GM18951 (cell line): ENCODE measurements around the gene LYRM9.
"Not testable (repeated sequence)": the region's sequence is repeated elsewhere in the genome, so short reads cannot be mapped to it uniquely, and the experiment has no call there.

ENCODE experiments used
- POLR2A ChIP-seq: IDR thresholded peaks from 4 replicates; pipeline ENCODE4 v1.6.1; 2011; ENCODE audit warnings: mild to moderate bottlenecking; ENCODE audit not compliant: insufficient read length, insufficient read depth; ENCODE audit errors: extremely low read depth
- in situ Hi-C: fragments of 300-500 bp; cut with MboI; formaldehyde crosslinking; loops from one replicate; pipeline ENCODE4 v1.12.0; 2022; ENCODE audit warnings: low sequenced_read_pairs, mixed read lengths, inconsistent platforms; ENCODE audit not compliant: unreplicated experiment

Gene LYRM9

GRCh38 chr17:27919079-27919478 lies 25.9 kb upstream of the LYRM9 start:
- in situ Hi-C loops: no loop called here

GRCh38 chr17:27918498-27918897 lies 25.3 kb upstream of the LYRM9 start:
- in situ Hi-C loops: no loop called here
- TF ChIP-seq POLR2A: no peak

More at GRCh38 chr17:27919079-27919478, 25.9 kb upstream of the LYRM9 start:
- no peak for TF ChIP-seq POLR2A

DNA sequence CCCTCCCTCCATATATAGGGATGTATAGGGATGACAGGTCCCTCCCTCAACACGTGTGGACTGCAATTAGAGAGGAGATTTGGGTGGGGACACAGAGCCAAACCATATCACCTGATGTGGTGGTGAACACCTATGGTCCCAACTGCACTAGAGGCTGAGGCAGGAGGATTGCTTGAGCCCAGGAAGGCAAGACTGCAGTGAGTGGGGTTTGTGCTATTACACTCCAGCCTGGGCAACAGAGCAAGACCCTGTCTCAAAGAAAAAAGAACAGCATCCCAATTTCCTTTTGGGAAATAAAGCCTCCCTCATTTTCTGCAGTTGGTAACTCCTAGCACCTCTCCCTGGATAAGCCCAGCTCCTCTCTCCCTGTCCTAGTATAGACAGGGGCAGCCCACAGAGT lies 23.8 kb upstream of the LYRM9 start:
- in situ Hi-C loops: no loop called here
- no peak for TF ChIP-seq POLR2A

DNA sequence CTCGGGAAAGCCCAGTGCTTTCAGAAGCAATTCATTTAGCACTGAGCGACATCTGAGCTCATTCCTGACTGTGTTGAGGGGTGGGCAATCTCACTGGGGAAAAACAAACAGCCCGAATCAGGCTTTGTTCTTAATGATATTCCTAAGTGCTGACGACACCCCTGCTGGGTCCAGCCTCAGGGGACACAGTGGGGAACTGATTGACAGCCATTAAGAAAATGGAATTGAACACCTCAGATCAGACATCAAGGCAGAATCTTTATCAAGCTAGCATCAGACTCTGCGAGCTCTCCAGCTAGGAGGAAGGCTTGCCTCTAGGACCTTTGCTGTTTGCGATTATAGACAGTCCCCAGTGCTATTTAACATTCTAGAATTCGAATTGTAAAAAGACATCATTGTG lies 22.5 kb upstream of the LYRM9 start:
- TF ChIP-seq POLR2A: no peak
- in situ Hi-C loops: no loop called here

- in situ Hi-C loops: no loop called here
- no peak for TF ChIP-seq POLR2A
Observed at GRCh38 chr17:27914382-27914781, 21.2 kb upstream of the LYRM9 start.

DNA sequence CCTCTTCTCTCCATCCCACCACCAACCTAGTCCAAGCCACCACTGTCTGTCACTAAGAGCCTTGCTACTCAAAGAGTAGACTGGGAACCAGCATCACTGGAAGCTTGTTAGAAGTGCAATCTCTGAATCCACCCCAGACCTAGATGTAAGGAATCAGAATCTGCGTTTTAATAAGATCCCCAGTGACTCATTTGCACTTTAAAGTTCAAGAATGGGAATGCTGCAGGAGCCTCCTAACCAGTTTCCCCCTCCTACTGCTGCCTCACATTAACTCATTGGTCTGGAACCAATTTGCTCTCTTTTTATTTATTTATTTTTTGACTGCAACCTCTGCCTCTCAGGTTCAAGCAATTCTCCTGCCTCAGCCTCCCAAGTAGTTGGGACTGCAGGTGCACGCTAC lies 19.8 kb upstream of the LYRM9 start:
- TF ChIP-seq POLR2A: no peak
- in situ Hi-C loops: no loop called here

- in situ Hi-C loops: not testable (repeated sequence)
Observed at GRCh38 chr17:27912299-27912698, 19.1 kb upstream of the LYRM9 start.

DNA sequence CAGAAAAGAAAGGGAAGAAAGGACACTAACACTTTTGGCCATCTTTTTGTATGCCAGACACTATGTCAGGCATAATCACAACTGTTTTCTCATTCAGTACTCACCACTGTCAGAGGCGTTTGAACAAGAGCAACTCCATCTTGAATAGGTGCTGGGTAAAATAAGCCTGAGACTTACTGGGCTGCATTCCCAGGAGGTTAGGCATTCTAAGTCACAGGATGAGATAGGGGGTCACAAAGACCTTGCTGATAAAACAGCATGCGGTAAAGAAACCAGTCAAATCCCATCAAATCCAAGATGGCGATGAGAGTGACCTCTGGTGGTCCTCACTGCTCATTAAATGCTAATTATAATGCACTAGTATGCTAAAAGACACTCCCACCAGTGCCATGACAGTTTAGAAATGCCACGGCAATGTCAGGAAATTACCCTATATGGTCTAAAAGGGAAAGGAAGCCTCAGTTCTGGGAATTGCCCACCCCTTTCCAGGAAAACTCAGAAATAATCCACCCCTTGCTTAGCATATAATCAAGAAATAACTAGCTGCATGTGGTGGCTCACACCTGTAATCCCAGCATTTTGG lies 14.9 kb upstream of the LYRM9 start:
- in situ Hi-C loops: no loop called here
- no peak for TF ChIP-seq POLR2A

DNA sequence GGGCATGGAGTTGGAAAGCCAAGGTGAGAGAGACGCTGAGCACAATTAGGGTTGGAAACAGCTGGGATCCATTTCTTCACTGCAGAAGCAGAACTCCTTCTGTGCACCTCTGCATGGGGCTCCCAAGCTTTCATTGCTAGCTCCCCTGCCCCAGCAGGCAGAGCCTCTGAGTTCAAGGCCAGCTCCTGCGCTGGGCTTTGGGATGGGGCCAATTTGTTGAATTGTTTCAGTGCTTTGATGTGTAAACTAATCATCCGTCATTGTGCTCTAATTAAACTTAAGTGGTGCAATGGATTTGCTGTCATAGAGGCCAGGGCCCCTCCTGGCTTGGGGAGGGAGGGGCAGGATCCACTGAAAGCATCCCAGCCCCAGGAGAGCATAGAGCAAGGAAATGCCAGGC lies 13.5 kb upstream of the LYRM9 start:
- TF ChIP-seq POLR2A: no peak
- in situ Hi-C loops: no loop called here

GRCh38 chr17:27906226-27906580 lies 13.0 kb upstream of the LYRM9 start:
- in situ Hi-C loops: no loop called here
- no peak for TF ChIP-seq POLR2A

DNA sequence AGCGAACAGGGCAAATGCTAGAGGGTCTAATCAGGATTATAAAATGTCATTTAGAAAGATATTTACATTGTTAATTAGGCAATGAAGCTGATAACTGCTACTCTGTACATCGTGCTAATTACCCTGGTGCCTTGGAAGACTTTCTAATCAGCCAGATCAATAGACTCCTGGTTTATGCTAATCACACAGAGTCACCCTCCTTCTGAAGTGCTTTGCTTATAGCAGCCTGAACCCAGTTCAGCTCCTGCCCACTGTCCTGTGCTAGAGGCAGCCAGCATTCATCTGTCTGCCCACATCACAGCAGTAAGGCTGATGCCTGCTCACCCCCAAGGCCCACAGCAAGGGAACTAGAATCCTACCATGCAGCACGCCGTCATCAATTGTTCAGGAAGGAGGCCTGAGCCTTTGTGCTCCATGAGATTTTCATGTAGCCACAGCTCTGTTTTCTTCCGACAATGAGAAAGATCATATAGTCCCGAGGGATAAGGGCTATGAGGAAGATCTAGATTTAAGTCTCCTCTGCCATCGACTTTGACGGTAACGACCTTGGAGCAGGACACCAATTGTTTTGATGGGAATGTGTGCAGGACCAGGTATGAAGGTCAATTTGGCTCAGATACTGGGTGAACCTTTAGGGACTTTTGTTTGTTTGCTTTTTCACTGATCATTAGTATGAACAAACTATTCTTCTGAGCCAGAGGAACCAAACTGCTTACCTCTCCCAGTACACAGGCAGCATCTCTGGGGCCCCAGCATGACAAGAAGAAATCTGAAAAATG lies 12.5 kb upstream of the LYRM9 start:
- no peak for TF ChIP-seq POLR2A
- in situ Hi-C loops: no loop called here

DNA sequence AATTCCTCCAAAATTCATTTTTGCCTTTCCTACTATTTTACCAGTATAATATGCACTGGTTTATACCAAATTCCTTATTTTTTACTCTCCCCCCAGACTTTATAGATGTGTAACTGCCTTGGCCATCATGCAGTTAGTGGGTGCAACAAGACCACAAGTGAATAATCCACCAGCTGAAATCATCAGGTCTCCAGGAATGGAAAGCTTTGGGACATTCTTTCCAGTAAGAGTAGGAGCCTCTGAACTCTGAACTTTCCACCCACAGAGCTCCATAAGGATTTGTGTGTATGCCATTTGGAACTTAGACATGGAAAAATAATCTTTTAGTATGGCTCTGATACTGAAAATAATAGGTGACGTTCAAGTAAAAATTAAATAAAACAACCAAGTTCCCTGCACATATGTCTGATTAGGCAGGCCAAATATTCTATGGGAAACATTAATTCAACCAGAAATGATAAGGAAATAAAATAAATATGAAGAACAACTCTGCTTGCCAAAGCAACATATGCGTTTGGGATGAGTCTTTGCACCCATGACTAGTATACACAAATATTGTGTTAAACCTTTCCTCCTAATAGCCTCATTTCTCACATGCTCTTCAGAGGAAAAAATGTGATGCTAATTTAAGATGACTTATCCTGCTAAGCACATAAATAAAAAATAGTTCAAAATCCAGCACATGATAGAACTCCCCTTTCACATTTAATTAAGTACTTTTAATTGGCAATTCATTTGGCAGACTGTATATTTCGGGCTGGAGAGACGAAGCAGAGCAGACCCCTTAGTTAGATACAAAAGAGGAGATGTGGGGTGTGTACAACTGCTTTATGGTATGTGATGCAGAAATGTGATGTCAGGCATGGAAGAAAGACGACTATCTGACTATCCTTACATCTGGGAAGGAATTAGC lies 11.6 kb upstream of the LYRM9 start:
- TF ChIP-seq POLR2A: no peak
- in situ Hi-C loops: no loop called here

DNA sequence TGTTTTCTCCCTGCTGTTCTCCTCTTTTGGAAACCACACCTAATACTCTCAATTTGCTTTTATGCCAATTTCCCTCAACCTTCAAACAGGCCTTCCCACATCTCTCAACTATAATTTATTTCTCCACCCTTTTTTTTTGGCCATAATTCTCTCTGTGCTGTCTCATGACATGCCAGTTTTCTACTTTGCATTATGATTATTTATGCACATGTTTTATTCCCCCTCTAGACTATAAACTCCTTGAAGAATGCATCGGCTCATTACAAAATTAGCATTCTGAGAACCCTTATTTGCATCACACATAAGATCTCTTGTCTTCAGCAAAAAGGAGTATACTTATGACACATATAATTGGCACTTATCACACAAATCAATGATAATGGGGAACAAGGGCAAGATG lies 10.9 kb upstream of the LYRM9 start:
- in situ Hi-C loops: no loop called here
- no peak for TF ChIP-seq POLR2A

- in situ Hi-C loops: no loop called here
- no peak for TF ChIP-seq POLR2A
Observed at GRCh38 chr17:27899525-27899924, 6.4 kb upstream of the LYRM9 start.
